Testis (tissue), 2 donors: Measurements from ENCODE around the gene CRABP2.

ENCODE experiments used
- CTCF ChIP-seq, 3 experiments: fragments of 450-650 bp in 2 of 3; fragments of 200-600 bp in 1 of 3; sonication (generic) in 1 of 3; IDR thresholded peaks; one replicate each; pipeline ENCODE4 v1.5.1; 2016 to 2019; ENCODE audit warnings: antibody characterized with exemption in 3 of 3, mild to moderate bottlenecking in 2 of 3, moderate library complexity in 1 of 3
- POLR2A ChIP-seq: fragments of 450-650 bp; IDR thresholded peaks from one replicate; pipeline ENCODE4 v1.6.1; 2017; ENCODE audit warnings: antibody characterized with exemption, mild to moderate bottlenecking, moderate library complexity

- TF ChIP-seq CTCF (IDR thresholded peaks at IDR 0.05), result no peak
- no peak for TF ChIP-seq POLR2A
Measured at GRCh38 chr1:156706657-156707416, 1.5 kb upstream of the CRABP2 start.
